ENCODE data around the gene C19orf25.

Gene C19orf25

GRCh38 chr19:1470305-1471009, 8.6 kb downstream of the C19orf25 start:
- Histone ChIP-seq H3K27ac (no peak overlapping the region), H3K9ac (no peak overlapping the region)

GRCh38 chr19:1470055-1470304, 9.0 kb downstream of the C19orf25 start:
- Histone ChIP-seq H3K4me2 (ENCODE audit: low read length) (peak overlapping the region; percentile 95), H3K9me3 (ENCODE audit: control insufficient read depth, low read length) (no peaks in the 10 kb centered on the region), H2AFZ (peak overlapping the region; percentile 7), H3K36me3 (ENCODE audit: control insufficient read depth, insufficient read depth, low read length) (no peaks in the 10 kb centered on the region), H3K27ac (no peak overlapping the region), H3K4me3 (ENCODE audit: low read depth, low read length) (peak overlapping the region; percentile 75), H3K9ac (no peak overlapping the region), H3K27me3 (ENCODE audit: control insufficient read depth, insufficient read depth, low read length) (peaks cover 11% of the 10 kb centered on the region), H3K4me1 (peaks cover 14% of the 10 kb centered on the region), H3K79me2 (peaks cover 9% of the 10 kb centered on the region)
- TF ChIP-seq CTCF (IDR thresholded peaks at IDR 0.05), result no peak

More at GRCh38 chr19:1470305-1471009, 8.6 kb downstream of the C19orf25 start:
- Histone ChIP-seq H3K4me2 (ENCODE audit: low read length) (peak overlapping the region; percentile 95), H3K9me3 (ENCODE audit: control insufficient read depth, low read length) (no peaks in the 10 kb centered on the region), H3K4me1 (peaks cover 14% of the 10 kb centered on the region), H2AFZ (peak overlapping the region; percentile 7), H3K79me2 (peaks cover 6% of the 10 kb centered on the region), H3K36me3 (ENCODE audit: control insufficient read depth, insufficient read depth, low read length) (no peaks in the 10 kb centered on the region), H3K27me3 (ENCODE audit: control insufficient read depth, insufficient read depth, low read length) (peaks cover 11% of the 10 kb centered on the region), H3K4me3 (ENCODE audit: low read depth, low read length) (peak overlapping the region; percentile 75)
- TF ChIP-seq CTCF (IDR thresholded peaks at IDR 0.05), result no peak

GRCh38 chr19:1469255-1470054, 9.6 kb downstream of the C19orf25 start:
- no peak for TF ChIP-seq CTCF (IDR thresholded peaks at IDR 0.05)
- Histone ChIP-seq H3K27me3 (ENCODE audit: control insufficient read depth, insufficient read depth, low read length) (peaks cover 11% of the 10 kb centered on the region), H3K36me3 (ENCODE audit: control insufficient read depth, insufficient read depth, low read length) (no peaks in the 10 kb centered on the region)

GRCh38 chr19:1468821-1469254, 10.2 kb downstream of the C19orf25 start:
- Histone ChIP-seq H3K4me2 (ENCODE audit: low read length) (peak overlapping the region; percentile 67), H3K4me1 (peaks cover 14% of the 10 kb centered on the region), H3K27ac (no peak overlapping the region), H2AFZ (no peak overlapping the region), H3K9me3 (ENCODE audit: control insufficient read depth, low read length) (no peaks in the 10 kb centered on the region), H3K36me3 (ENCODE audit: control insufficient read depth, insufficient read depth, low read length) (no peaks in the 10 kb centered on the region), H3K27me3 (ENCODE audit: control insufficient read depth, insufficient read depth, low read length) (peaks cover 11% of the 10 kb centered on the region), H3K79me2 (peaks cover 10% of the 10 kb centered on the region), H3K4me3 (ENCODE audit: low read depth, low read length) (peak overlapping the region; percentile 34), H3K9ac (no peak overlapping the region)
- no peak for TF ChIP-seq CTCF (IDR thresholded peaks at IDR 0.05)

More at GRCh38 chr19:1469255-1470054, 9.6 kb downstream of the C19orf25 start:
- no peak overlapping the region for H3K9ac ChIP-seq
- H2AFZ ChIP-seq, result peak overlapping the region; percentile 7
- H3K4me2 ChIP-seq (ENCODE audit: low read length), result peak overlapping the region; percentile 95
- H3K4me1 ChIP-seq, result peaks cover 14% of the 10 kb centered on the region
- peaks cover 10% of the 10 kb centered on the region for H3K79me2 ChIP-seq
- H3K27ac ChIP-seq, result no peak overlapping the region
- H3K9me3 ChIP-seq (ENCODE audit: control insufficient read depth, low read length), result no peaks in the 10 kb centered on the region
- H3K4me3 ChIP-seq (ENCODE audit: low read depth, low read length), result peak overlapping the region; percentile 75

All from parathyroid adenoma (tissue), 2 donors.